ENCODE measurements around the gene CARNS1. TPM values are rescaled to one million over a fixed set of nuclear protein-coding genes. Genes with fewer than 3 reads are reported as not detected.

The CARNS1 gene
- total and polyA plus RNA-seq, 2 of the 13 experiments (the other 11 are each of a cell fraction or from before 2014, with no cell fraction given), result not detected

DNA sequence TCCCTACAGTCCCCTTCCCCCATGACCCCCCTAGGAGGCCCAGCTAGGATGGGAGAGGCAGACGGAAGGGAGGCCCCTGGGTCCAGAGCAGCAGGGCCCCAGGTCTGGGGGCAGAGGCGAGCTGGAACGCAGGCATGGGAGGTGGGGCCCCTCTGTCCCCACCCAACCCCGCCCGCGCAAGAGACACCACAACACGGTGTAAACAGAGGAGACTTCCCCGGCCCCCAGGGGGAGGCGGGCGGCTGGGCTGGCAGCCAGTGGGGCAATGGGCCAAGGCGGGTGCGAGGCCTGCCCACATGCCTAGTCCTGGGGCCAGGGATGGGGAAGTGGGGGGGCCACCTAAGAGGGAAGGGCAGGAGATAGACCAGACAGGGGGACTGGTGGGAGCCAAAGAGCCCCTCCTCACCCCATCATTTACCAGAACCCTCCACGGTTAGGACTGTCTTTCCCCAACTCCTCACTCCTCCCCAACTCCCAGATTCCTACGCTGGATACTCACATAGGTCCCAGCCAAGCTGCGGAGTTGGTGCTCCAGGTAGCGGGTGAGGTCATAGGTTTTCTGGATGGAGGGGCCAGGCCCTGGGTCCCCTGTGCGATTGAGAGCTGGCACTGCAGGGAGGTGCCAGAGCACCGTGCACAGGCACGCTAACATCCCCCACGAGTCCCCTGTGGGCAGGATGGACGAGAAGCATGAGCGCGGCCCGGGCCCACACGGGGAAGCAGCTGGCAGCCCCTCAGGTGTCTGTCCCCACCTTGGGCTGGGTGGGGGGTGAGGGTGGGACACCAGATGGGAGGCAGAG is 48.3 kb upstream of the CARNS1 start (continued):
- TF ChIP-seq ZNF350 (CRISPR knock-in tag; IDR thresholded peaks at IDR 0.05; ENCODE audit: borderline replicate concordance, low read depth) (no peak), ZNF292 (CRISPR knock-in tag; IDR thresholded peaks at IDR 0.05; ENCODE audit: borderline replicate concordance, low read depth) (no peak), KDM3A (CRISPR knock-in tag; IDR thresholded peaks at IDR 0.05; ENCODE audit: low read depth) (no peak), HDAC1 (CRISPR knock-in tag; IDR thresholded peaks at IDR 0.05) (no peak)
- TF ChIP-seq, protein P1, sequence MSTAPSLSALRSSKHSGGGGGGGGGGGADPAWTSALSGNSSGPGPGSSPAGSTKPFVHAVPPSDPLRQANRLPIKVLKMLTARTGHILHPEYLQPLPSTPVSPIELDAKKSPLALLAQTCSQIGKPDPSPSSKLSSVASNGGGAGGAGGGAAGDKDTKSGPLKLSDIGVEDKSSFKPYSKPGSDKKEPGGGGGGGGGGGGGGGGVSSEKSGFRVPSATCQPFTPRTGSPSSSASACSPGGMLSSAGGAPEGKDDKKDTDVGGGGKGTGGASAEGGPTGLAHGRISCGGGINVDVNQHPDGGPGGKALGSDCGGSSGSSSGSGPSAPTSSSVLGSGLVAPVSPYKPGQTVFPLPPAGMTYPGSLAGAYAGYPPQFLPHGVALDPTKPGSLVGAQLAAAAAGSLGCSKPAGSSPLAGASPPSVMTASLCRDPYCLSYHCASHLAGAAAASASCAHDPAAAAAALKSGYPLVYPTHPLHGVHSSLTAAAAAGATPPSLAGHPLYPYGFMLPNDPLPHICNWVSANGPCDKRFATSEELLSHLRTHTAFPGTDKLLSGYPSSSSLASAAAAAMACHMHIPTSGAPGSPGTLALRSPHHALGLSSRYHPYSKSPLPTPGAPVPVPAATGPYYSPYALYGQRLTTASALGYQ (CRISPR knock-in tag; IDR thresholded peaks at IDR 0.05), result no peak

DNA sequence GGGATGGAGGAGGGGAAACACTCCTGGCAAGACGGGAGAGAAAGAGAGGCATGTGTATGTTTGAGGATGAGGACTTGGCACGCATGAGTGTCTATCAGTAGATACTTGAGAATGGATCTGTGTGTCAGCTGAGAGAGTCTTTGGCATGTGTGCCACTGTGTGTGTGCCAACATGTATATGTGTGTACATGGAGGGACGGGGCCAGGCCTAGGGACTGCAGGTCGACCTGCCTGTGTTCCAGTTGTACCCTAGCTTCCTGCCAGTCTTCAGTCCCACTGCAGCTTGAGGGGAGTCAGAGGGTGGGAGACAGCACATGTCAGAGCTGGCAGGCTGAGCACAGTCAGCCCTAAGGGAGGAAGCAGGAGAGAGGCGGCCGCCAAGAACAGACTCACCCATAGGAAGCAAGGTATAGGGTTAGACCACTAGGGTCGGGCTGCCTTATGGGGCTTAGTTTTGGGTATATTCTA is 47.7 kb upstream of the CARNS1 start:
- H3K9ac ChIP-seq (ENCODE audit: insufficient read depth, low read depth, low read length), result no peak overlapping the region
- no TSS peak for BruUV-seq (replicated peaks)
- H3K9me3 ChIP-seq (ENCODE audit: low read length), result no peaks in the 10 kb centered on the region
- H3K4me1 ChIP-seq (ENCODE audit: insufficient read depth, low read length), result peaks cover 14% of the 10 kb centered on the region
- no peak overlapping the region for H3K4me3 ChIP-seq (replicated peaks in 1 of 3; ENCODE audit: insufficient read depth in 1 of 3, low read depth in 2 of 3, low read length in 3 of 3)
- ChIA-PET POLR2A (no interaction called here), CTCF (ENCODE audit: low intra/inter-chr PET ratio, low total read pairs) (no interaction called here)
- ATAC-seq, result no peak
- H3K27ac ChIP-seq (ENCODE audit: extremely low read length, insufficient read depth, low read length), result no peak overlapping the region
- no peaks in the 10 kb centered on the region for H3K36me3 ChIP-seq (replicated peaks in 1 of 2; ENCODE audit: control insufficient read depth in 1 of 2, insufficient read depth in 2 of 2, low read length in 2 of 2)
- WGBS (ENCODE audit: low lambda C conversion rate), result 90% methylated on average over 5 of the region's 7 CpGs
- in situ Hi-C loops (cut with HindIII; ENCODE audit: extremely low pct_ligation_motif_present, low pct_unique_long_range_greater_than_20kb), result no loop called here
- H4K20me1 ChIP-seq (ENCODE audit: insufficient read depth, low read length), result no peaks in the 10 kb centered on the region
- DNase-seq (ENCODE audit: low spot score), result no peak
- no peak overlapping the region for H3K4me2 ChIP-seq (ENCODE audit: low read depth, low read length)
- H2AFZ ChIP-seq (ENCODE audit: low read length), result no peak overlapping the region
- intact Hi-C loops (cut with micrococcal nuclease; ENCODE audit: unreplicated experiment), result no loop called here
- no peak for FAIRE-seq
- H3K27me3 ChIP-seq (ENCODE audit: control insufficient read depth in 1 of 2, insufficient read depth in 2 of 2, low read length in 2 of 2), result 0 out of 5 replicates have a peak, but pooled peaks cover 0 to 3% of the 10 kb centered on the region in 2 experiments
- H3K79me2 ChIP-seq (ENCODE audit: insufficient read depth, low read length), result no peaks in the 10 kb centered on the region
- TF ChIP-seq, protein P2, sequence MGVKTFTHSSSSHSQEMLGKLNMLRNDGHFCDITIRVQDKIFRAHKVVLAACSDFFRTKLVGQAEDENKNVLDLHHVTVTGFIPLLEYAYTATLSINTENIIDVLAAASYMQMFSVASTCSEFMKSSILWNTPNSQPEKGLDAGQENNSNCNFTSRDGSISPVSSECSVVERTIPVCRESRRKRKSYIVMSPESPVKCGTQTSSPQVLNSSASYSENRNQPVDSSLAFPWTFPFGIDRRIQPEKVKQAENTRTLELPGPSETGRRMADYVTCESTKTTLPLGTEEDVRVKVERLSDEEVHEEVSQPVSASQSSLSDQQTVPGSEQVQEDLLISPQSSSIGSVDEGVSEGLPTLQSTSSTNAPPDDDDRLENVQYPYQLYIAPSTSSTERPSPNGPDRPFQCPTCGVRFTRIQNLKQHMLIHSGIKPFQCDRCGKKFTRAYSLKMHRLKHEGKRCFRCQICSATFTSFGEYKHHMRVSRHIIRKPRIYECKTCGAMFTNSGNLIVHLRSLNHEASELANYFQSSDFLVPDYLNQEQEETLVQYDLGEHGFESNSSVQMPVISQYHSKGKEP (CRISPR knock-in tag; IDR thresholded peaks at IDR 0.05), result no peak
- TF ChIP-seq ZNF674 (CRISPR knock-in tag; IDR thresholded peaks at IDR 0.05; ENCODE audit: low read depth) (no peak), ZFP82 (CRISPR knock-in tag; IDR thresholded peaks at IDR 0.05; ENCODE audit: borderline replicate concordance) (no peak), KDM3A (CRISPR knock-in tag; IDR thresholded peaks at IDR 0.05; ENCODE audit: low read depth) (no peak), KLF6 (CRISPR knock-in tag; IDR thresholded peaks at IDR 0.05) (no peak), AKAP8 (CRISPR knock-in tag; IDR thresholded peaks at IDR 0.05) (no peak), AGO2 (optimal IDR thresholded peaks at IDR 0.05; ENCODE audit: low read depth, low read length) (no peak), ZNF678 (CRISPR knock-in tag; IDR thresholded peaks at IDR 0.05) (no peak)
- TF ChIP-seq, protein P3, sequence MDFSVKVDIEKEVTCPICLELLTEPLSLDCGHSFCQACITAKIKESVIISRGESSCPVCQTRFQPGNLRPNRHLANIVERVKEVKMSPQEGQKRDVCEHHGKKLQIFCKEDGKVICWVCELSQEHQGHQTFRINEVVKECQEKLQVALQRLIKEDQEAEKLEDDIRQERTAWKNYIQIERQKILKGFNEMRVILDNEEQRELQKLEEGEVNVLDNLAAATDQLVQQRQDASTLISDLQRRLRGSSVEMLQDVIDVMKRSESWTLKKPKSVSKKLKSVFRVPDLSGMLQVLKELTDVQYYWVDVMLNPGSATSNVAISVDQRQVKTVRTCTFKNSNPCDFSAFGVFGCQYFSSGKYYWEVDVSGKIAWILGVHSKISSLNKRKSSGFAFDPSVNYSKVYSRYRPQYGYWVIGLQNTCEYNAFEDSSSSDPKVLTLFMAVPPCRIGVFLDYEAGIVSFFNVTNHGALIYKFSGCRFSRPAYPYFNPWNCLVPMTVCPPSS (IDR thresholded peaks at IDR 0.05), result no peak
